ENCODE data around the gene LSM12.

The LSM12 gene

GRCh38 chr17:44095647-44096496, 29.4 kb upstream of the LSM12 start:
- peak; percentile 6 for DNase-seq (ENCODE audit: low spot score)

GRCh38 chr17:44095388-44095646, 28.8 kb upstream of the LSM12 start:
- DNase-seq (ENCODE audit: low spot score) = no peak

GRCh38 chr17:44094701-44095387, 28.4 kb upstream of the LSM12 start:
- no peak for DNase-seq (ENCODE audit: low spot score)

DNA sequence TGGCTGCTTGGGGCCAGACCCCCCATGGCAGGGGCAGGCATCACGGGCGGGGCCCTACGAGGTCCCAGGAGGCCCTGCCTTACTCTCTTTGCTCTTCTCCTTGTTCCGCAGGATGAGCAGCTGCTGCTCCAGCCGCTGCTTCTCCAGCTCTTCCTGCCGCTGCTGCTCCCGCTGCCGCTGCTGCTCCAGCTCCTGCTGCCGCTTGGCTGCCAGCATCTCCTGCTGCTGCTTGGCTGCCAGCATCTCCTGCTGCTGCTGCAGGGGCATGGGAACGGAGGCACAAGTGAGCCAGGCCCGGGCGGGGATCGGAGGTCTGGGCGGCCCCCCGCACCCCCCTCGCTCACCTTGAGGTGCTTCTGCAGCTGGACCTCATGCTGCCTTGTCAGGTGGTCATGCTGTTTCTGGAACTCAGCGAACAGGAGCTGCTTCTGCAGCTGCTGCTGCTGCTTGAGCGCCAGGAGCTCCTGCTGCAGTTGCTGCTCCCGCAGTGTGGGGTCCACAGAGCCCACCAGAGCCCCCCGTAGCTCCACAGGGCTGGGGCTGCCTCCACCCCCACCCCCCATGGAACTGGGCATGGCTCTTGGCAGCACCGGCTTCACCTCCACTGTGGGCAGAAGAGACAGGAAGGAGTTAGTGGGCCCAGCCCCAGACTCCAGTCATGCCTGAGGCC, 26.9 kb upstream of the LSM12 start:
- no peak for DNase-seq (ENCODE audit: low spot score)

- DNase-seq (ENCODE audit: low spot score) = no peak
Observed at GRCh38 chr17:44092051-44092450, 25.6 kb upstream of the LSM12 start.

- no peak for DNase-seq (ENCODE audit: low spot score)
Observed at GRCh38 chr17:44091200-44091997, 24.9 kb upstream of the LSM12 start.

DNA sequence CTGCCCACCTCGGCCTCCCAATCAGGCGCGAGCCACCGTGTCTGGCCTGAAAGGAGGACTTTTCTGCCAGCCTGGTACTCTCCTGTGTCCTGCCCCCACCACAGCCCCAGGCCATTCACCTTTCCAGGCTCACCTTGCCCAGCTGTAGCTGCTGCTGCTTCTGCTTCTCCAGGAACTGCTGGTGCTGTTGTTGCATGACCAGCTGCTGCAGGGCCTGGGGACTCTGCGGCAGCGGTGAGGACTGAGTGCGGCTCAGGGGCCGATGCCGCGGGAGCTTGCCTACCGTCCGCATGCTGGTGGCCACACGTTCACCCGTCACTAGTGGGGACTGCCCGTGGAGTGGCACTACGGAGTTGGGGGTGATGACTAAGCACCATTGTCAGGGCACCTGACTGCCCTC, 21.8 kb upstream of the LSM12 start:
- DNase-seq (ENCODE audit: low spot score) = no peak

DNA sequence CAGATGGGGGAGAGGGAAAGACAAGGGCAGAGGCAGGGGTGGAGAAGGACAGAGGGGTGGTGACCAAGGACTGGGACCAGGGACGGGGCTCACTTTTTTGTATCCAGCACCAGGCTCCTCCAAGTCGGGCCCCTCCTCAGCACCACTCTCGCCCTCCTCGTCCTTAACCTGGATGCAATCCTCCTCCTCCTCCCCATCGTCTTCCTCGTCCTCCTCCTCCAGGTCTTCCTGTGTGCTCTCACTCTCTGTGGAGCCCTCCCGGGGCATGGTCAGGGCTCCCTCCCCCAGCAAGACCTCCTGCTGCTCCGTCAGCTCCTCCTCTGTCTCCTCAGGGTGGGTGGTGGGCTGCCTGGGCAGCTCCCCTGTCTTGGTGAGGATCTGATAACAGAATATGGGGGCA, 20.8 kb upstream of the LSM12 start:
- DNase-seq (ENCODE audit: low spot score) = no peak

DNA sequence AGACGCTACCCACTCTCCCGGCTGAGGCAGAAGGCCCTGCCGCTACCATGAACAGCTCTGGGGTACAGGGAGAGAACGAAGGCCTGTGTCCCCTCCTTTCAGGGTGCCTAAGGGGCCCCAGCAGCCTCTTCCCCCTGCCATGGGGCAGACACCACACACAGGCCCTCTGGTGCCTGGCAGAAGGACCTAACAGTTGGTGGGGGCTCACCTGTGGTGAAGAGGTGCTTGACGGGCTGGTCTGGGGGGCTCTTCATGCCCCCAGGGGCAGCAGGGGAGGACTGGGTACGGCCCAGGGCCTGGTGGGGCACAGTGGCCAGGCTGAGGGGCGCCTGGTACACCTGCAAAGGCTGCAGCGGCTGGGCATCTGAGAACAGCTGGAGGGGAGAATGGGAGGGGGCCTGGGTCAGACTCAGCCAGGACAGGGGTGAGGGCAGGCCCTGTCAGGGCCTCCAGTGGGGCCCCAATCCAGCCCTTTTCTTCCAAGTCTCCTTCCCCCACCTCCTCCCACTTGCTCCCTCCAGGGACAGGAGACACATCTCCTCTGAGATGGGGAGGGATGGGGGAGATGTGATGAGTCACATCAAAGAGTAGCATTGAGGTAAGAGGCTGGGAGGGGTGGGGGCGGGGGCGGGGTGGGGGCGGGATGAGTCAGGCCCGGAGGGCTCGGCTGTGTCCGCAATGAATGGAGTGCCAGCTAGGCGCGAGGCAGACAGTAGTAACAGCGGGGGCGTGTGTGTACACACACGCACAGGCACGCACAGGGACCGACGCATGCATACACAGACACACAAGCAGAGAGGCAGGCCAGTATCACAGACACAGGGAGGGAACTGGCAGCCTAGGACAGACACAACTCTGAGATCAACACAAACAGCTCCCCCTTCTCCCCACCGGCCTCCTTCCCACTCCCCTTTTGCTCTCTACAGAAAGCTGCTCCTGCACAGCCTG, 20.2 kb upstream of the LSM12 start:
- peak; percentile 48 for DNase-seq (ENCODE audit: low spot score)

DNA sequence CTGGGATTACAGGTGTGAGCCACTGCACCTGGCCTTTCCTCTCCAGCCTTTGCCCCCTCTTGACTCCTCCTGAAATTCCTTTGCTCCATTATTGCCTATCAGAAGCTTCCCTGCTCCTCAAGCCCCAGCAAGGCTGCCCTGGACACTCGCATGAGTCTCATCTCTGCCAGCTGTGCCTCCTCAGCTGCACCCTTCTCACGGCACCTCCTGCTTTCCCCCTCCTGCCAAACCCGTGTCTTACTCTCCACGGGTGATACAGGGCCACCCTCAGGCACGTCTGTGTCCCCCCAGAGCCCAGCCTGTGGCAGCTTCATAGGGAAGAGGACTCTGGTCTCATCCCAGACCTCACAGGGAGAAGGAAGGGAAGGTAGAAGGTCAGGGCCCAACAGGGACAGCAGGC, 19.4 kb upstream of the LSM12 start:
- DNase-seq (ENCODE audit: low spot score) = no peak

DNA sequence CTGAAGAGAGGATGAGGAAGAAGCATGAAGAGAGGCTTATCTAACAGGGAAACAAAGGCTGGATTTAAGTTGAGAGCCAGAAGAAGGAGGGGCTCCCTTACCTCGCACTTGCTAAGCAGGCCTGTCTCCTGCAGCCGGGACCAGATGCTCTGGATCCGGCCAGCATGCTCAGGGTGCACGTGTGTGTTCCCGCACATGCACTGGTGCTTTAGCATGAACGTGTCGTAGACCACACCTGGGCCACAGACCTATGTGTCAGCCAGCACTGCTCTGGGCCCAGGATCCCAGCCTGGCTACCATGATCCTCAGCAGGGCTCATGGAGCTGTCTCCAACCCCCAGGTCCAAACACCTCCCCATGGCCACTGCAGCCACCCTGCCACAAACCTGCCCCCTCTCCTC, 18.4 kb upstream of the LSM12 start:
- no peak for DNase-seq (ENCODE audit: low spot score)

GRCh38 chr17:44084131-44084538, 17.7 kb upstream of the LSM12 start:
- DNase-seq (ENCODE audit: low spot score) = no peak

DNA sequence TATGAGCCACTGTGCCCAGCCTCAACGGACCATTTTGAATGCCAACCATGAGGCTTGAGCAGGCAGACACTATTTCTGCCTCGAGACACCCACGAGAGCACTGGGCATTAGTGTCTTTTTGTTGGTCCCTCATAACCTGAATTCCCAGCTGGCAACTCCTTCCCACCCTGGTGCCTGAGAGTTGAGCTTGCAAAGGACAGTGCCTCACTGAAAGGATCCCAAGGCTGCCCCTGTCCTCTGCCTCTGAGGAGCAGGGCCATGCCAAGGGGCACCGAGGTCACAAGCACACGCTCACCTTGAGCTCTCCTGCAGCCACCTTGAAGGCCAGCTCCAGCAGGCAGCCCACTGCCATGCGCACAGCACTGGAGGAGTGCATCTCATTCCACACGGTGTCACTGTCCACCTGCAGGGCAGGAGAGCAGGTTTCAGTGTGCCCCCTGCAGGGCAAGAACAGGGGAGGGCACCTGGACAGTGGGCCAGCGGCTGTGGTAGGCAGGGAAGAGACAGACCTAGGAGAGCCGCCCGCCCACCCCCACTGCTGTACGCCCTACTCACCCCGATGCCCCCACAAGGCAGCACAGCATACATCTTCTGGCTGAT, 16.9 kb upstream of the LSM12 start:
- DNase-seq (ENCODE audit: low spot score) = no peak

GRCh38 chr17:44082256-44082927, 15.9 kb upstream of the LSM12 start:
- no peak for DNase-seq (ENCODE audit: low spot score)

DNA sequence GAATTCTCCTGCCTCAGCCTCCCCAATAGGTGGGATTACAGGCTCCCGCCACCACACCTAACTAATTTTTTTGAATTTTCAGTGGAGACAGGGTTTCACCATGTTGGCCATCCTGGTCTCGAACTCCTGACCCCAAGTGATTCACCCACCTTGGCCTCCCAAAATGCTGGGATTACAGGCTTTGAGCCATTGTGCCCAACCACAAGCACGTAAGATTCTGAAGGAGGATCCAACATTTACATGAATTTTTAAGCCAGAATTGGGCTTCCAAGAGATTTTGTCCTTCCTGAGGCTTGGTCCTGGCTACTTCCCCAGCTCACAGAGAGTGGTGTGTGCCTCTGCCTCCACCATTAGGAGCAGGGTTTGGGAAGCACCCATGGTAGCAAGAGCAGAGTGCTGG, 15.2 kb upstream of the LSM12 start:
- DNase-seq (ENCODE audit: low spot score) = no peak

GRCh38 chr17:44079877-44080821, 13.7 kb upstream of the LSM12 start:
- DNase-seq (ENCODE audit: low spot score) = no peak

- DNase-seq (ENCODE audit: low spot score) = no peak
Observed at GRCh38 chr17:44078412-44078811, 11.9 kb upstream of the LSM12 start.

- DNase-seq (ENCODE audit: low spot score) = no peak
Observed at GRCh38 chr17:44077595-44077909, 11.1 kb upstream of the LSM12 start.
